Forelimb muscle (tissue), 1 donor: ENCODE results near the gene TMC8. TPM values are rescaled to one million over a fixed set of nuclear protein-coding genes. Genes with fewer than 3 reads are reported as not detected.
A peak's percentile ranks its signal among the peaks of the same experiment; 100 is the strongest.
"Not testable (repeated sequence)": the region's sequence is repeated elsewhere in the genome, so short reads cannot be mapped to it uniquely, and the experiment has no call there.

ENCODE experiments used
- DNase-seq: peaks from one replicate; pipeline ENCODE4 v3.0.0-alpha.2; 2013; ENCODE audit warnings: low read depth
- polyA plus RNA-seq: library from polyadenylated mRNA; unstranded; fragments of 120-200 nt; gene quantifications from one replicate; pipeline ENCODE4 v1.2.1, GENCODE V29; 2013; ENCODE audit not compliant: insufficient read length

Gene TMC8
- polyA plus RNA-seq, 1 donor, result 3.3 TPM

DNA sequence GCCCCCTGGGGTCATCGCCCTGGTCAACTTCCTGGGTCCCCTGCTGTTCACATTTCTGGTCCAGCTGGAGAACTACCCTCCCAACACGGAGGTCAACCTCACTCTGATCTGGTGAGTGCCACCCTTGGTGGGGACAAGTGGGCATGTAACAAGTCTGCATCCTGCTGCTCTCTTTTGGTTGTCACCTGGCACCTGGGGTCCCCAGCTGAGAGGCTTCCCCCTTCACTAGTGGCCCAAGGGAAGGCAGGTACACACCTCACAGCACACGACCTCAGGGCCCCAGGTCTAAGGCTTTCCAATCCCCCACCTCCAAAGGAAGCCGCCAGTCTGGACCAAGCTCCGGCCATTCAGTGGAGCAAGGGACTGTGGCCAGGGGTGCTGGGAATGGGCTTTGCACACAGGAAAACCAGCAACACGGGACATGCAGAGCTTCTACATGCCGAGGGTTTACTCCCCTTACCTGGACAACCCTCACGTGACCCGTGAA, 4.4 kb downstream of the TMC8 start:
- no peak for DNase-seq

DNA sequence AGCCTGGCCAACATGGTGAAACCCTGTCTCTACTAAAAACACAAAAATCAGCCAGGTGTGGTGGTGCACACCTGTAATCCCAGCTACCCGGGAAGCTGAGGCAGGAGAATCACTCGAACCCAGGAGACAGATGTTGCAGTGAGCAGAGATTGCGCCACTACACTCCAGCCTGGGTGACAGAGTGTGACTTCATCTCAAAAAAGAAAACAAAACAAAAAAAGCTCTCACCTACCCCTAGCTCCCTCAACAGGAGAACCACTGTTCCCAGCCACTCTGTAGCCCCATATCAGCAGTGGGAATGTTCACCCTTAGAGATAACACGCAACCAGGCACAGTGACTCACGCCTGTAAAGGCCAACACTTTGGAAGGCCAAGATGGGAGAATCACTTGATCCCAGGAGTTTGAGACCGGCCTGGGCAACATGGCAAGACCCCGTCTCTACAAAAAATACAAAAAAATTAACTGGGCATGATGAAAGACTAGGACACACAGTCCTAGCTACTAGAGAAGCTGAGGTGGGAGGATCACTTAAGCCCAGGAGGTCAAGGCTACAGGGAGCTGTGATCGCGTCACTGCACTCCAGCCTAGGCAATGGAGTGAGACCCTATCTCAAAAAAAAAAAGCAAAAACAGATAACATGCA, 5.4 kb downstream of the TMC8 start:
- no peak for DNase-seq

DNA sequence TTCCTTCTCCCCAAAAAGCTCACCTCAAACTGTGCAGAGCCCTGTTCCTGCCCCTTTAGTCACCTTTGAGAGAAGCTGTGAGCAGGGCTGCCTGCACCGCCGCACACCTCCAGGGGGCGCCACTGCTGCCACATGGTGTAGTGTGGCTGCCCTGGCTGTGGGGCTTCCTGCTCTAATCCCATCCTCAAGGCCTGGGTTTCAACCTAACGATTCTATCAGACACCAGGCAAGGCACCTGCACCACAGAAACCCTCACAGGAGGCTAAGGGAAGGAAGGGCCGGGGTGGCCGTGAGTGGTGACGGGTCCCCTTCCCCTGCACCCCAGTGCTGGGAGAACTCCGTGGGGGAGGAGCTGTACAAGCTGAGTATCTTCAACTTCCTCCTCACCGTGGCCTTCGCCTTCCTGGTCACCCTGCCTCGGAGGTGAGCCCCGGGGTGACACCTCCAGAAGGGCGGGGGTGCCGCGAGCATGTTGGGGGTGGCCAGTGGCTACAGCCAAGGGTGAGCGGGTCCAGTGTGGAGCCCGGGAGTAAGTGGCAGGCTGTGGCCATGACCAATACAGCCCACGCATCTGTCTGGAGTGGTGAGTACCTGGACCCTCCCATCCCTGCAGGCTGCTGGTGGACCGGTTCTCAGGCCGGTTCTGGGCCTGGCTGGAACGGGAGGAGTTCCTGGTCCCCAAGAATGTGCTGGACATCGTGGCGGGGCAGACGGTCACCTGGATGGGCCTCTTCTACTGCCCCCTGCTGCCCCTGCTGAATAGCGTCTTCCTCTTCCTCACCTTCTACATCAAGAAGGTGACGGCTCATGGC, 7.0 kb downstream of the TMC8 start:
- DNase-seq, result no peak

DNA sequence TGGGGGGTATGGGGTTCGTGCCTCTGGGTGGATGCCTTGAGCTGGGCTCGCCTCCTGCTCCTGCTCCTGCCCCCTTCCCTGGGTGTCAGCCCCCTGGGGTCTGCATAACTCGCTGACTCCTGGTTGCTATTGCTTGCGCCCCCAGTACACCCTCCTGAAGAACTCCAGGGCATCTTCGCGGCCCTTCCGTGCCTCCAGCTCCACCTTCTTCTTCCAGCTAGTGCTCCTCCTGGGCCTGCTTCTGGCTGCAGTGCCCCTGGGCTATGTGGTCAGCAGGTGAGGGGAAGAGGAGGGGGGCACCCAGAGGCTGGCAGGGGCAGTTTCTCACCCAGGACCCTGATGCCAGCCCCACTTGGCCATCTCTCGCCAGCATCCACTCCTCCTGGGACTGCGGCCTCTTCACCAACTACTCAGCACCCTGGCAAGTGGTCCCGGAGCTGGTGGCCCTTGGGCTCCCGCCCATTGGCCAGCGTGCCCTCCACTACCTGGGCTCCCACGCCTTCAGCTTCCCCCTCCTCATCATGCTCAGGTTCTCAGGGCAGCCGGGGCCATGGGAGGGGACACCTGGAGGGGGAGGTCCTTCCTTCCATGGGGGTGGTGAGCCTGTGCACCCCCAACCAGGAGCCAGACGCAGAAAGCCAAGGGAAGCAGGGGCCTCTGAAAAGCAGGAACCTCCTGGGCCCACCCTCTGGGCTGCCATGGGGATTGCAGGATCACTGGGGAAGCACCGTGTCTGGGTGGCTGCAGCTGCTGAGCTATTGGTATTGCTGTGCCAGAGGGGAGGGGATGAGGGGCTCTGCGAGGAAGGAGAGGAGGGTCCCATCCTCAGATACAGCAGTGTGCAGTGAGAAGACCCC, 7.9 kb downstream of the TMC8 start:
- no peak for DNase-seq

DNA sequence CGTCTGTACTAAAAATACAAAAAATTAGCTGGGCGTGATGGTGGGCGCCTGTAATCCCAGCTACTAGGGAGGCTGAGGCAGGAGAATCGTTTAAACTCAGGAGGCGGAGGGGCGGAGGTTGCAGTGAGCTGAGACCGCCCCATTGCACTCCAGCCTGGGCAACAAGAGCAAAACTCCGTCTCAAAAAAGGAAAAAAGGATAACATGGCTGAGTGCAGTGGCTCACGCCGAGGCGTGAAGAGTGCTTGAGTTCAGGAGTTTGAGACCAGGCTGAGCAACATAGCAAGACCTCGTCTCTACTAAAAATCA, 9.2 kb downstream of the TMC8 start:
- not testable (repeated sequence) for DNase-seq

DNA sequence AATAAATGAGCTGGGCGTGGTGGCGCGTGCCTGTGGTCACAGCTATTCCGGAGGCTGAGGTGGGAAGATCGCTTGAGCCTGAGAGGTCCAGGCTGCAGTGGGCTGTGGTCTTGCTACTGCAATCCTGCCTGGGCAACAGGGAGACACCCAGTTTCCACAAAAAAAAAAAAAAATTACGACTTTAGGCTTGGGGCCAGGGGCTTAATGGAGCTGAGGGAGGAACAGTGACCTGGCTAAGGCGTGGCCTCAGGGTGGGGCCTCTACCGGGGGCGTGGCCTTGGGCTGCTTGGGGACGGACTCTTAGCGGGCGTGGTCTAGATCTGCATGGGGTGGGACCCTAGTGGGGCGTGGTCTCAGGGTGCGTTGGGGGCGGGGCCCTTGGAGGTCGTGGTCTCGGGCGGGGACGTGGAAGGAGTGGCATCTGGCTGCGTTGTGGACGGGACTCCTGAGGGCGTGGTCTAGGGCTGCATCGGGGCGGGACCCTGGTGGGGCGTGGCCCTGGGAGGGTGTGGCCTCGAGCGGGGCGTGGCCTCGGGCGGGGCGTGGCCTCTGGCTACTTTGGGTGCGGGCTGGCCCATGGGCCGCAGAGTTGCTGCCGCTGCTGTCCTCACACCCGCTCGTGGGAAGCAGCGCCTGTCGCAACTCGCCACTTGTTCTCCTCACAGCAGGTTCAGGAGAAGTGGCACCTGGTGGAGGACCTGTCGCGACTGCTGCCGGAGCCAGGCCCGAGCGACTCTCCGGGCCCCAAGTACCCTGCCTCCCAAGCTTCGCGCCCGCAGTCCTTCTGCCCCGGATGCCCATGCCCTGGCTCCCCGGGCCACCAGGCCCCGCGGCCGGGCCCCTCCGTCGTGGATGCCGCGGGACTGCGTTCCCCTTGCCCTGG, 9.8 kb downstream of the TMC8 start:
- DNase-seq, result no peak

DNA sequence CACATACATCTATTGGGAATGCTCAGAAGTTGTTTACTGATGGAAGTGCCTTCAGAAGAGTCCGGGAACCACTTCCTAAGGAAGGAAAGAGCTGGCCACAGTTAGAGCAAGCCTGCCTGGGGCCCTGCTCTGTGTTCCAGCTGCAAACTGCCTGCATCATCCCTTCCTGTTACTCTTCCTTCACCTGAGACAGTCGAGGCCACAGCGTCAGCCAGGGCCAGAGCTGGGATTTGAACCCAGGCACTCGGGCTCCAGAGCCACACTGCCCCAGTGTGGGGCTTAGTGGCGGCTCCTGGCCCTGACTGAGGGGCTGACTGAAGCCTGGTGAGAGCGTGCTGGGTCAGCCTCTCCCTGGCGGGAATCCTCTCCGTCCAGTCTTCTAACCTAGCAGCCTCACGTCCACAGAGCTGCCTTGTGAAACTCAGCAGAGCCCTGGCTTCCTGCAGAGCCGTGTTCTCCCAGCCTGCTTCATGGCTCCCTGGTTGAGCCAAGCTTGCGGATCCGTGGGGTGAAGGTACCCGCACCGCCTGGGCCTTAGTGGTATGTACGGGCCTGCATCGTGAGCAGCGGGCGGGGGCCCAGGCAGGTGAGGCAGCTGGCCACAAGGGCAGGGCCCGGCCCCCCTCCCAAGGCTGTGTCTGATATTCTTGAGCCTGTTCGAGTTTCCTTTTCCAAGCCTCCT, 11.0 kb downstream of the TMC8 start:
- no peak for DNase-seq

DNA sequence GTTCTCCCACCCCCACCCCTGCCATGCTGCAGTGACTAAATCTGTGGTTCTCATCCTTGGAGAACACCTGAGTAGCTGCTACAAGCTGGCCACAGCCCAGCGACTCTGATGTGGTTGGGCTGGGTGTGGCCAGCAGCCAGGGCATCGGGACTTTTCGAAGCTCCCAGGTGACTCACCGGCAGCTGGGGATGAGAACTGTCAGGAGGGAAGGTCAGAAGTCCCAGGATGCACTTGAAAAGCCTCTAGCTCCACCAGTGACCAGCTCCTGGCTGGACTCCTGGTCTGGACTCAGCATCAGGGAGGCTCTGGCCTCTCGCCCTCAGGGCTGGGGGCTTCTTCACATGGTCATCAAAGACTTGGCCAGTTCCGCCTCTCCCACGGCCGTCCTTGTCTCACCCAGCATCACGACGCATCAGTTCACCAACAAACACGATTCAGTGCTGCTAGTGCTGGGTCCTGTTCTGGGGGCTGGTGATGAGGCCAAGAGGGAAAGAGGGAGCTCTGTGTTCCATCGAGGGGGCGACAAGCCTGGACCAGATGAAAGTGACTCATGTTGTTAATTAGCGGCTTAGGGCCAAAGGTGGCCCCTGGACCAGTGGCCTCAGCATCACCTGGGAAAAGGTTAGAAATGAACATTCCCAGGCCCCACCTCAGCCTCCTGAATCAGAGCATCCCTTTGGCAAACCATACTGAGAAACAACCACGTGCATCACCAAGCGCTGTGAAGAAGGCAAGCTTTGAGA, 11.7 kb downstream of the TMC8 start:
- DNase-seq, result no peak

DNA sequence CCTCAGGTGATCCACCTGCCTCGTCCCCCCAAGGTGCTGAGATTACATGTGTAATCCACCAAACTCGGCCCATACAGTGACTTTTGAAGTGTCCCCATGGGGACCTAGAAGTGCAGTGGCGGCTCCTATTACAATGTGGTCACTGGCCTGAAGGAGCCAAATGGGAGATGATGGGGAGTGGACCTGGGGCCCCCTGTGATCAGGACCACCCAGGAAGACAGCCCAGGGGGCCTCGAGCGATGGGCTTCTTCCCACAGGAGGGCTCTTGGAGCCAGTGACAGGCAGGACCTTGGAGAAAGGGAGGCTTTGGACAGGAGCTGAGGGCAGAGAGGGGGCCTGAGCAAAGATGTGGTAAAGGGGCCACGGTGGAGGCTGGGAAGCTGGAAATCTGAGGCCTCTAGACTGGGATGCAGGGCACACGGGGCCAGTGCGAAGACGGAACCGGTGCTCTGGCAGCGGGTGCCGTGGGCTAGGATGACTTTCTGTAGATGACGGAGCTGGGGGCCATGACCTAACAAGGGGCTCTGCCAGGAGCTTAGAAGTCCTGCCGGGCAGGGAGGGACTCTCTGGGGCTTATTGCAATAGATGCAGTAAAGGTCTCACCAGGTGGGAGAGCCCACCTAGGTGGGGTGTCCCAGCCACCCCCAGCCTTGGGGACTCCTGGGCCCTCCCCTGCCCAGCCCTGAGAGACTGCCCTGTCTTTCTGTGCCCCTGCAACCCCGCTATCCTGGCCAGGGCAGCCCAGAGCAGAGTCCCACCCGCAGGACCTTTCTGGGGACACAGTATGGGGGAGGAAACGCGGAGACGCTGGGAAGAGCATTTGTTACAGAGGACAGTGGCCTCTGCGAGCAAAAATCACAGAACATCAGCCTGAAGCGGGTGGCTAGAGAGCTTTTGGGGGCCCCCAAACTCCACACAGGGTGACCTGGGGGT, 12.9 kb downstream of the TMC8 start:
- no peak for DNase-seq

DNA sequence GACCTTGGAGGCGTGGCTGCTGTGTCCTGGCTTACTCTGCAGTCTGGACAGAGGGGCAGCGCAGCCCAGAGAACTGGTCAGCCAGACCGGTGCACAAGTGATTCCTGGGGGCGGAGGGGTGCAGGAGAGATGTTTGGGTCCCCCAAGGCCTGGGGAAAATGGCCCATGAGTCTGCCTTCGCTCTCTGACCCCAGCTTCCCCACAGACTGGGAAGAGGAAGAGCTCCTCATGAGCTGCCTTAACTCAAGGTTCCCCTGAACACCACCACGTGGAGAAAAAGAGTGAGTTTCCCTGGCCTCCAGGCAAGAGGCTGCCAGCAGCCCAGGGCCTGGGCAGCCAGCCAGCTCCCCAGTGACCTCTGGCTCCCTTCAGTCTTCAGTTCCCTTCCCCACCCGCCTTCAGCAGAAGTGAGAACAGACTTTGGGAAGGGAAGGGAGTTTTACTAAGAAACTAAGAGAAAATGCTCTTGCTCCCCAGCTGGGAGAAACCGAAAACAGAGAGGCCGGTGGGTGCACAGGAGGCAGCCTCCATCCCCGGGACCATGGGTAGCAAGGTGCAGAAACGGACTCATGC, 13.7 kb downstream of the TMC8 start:
- peak; percentile 75 for DNase-seq

DNA sequence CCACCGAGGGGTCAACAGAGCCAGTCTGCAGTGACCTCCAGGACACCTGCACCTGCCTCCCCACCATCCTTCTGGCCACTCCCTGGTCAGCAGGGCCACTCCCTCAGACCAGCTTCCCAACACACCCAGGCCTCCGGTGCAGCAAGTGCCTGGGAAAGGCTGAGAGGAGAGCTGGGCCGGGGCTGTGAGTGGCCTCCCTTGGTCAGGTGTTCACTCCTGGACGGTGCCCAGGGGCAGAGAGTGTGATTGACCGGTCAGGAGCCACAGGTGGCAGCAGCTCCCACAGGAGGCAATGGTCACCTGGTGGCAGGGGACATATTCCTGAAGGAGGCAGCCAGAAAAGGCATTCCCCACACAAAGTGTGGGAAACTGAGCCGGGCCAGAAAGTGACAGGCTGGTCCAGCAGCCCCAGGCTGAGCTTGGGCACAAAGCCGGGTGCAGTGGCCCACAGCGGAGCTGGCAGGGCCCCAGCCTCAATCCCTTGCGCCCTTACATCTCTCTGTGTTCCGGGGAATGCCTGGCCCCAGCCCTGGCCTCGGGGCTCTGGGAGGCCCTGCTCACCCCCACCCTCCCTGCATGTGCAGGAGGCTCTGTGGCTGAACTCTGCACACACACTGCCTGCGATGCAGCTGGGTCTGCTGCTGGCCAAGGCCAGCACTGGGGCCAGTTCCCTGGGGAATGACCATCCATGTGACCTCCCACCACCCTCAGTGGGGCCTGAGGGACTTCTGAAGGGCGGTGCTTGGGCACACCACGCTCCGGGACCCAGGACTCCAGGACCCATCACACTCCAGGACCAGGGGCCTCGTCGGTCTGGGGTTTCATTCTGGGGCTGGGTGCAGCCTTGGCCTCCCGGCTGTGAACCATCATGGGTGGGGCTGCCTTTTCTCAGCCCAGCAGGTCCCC, 14.4 kb downstream of the TMC8 start:
- DNase-seq, result no peak

DNA sequence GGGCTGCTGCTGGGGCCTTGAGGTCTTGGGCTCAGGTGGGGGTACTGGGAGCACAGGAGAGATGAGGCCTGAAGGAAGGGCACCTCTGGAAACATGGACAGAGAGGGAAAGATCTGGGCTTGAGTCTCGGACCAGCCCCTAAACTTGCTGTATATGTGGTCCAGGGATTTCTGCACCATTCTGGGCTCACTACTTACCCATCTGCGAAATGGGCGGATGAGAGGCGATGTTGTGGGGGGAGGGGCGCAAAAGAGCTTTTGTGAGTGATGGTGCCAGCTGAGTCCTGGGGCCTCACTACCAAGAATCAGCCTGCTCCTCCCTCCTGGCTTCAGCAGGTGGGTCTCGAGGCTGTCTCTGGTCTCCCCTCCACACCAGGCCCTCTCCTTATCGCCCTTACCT, 15.9 kb downstream of the TMC8 start:
- DNase-seq, result no peak

DNA sequence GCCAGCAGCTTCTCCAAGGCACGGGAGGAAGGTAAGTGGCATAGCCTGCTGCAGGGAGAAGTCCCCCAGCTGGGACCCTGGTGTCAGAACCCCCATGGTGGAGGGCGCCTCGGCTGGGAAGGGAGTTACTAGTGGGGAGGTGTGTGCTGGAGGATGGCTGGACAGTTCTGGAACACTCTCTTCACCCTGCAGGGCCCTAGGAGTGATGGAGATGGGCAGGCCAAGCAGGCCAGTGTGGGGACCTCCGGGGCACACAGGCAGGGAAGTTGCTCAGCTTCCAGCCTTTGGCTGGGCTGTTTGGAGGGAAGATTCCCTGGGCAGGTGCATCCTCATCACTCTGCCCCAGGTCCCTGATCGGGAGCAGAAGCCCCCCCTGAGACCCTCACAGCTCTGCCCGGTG, 16.3 kb downstream of the TMC8 start:
- DNase-seq, result no peak

DNA sequence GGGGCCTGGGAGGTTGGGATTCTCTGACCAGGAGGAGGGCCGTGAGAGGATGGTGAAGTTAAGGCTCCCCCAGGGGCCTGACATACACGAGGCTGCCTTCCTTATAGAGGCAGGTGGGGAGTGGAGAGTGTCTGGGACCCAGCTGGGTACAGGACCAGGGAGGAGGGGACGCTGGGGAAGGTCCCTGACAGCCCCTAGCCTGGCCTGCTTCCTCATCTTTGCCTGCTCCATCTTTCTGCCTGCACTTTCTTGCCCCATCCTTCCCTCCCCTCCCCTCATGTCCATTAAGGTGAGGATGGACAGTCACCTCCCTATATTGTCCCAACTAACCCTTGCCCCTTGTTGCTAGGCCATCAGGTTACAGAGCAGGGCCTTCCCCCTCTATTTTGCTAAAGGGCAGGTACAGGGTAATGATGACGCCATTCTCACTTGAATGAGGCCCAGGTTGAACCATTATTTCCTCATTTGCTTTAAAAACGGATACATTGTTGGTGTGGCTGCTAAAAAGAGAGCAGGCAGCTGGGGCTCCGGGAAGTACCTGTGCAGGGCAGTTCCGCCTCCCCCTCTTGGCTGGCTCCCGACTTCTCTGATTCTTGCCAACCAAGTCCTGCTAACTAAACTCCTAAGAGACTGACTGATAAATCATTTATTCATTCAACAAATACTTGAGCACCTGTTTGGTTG, 16.9 kb downstream of the TMC8 start:
- no peak for DNase-seq

DNA sequence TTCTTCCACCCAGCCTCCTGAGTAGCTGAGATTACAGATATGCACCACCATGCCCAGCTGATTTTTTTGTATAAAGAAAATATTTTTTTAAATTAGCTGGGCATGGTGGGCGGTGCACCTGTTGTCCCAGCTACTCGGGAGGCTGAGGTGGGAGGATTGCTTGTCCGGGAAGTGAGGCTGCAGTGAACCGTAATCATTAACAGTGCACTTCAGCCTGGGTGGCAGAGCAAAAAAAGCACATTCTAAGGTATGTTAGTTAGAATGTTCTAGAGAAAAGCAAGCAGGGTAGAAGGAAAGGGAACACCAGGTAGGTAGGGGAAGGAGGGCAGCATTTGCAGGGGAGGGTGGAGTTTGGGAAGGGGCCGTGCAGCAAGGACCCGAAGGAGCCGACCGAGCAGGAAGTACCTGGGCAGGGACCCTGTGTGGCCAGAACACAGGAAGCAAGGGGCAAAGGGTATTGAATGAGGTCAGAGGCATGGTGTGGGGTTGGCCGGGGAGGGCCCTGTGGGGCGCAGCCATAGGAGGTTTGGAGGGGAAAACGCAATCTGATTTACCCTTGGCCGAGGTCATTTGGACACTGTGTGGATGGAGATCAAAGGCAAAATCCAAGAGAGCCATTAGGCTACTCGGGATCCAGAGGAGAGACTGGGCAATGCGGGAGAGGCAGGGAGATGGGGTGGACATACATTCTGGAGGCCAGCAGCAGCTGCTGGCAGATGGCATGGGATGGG, 17.9 kb downstream of the TMC8 start:
- no peak for DNase-seq

DNA sequence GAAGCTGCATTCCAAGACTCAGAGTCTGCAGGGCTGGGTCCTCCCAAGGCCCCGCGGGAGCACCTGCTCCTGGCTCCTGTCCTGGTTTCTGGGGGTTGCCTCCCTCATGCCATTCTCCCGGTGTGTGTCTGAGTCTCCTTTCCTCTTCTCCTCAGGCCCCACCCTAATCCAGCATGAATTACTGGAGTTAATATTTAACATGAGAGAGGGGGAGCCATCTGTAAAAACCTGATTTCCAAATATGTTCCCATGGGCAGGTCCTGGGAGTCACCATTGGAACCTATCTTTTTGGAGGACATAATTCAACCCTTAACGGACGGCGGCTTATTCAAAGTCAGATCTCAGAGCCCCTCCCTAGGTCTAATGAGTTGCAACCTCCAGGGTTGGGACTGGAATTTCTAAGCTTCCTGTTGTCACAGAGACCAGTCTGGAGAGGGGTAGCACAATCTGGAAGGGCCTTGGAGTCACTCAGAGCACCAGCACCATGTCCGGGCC, 21.0 kb downstream of the TMC8 start:
- no peak for DNase-seq
